Lung microvascular endothelial cell (primary cell): ENCODE results near the gene HOXC12. TPM values are rescaled to one million over a fixed set of nuclear protein-coding genes. Genes with fewer than 3 reads are reported as not detected.

ENCODE experiments used
- DNase-seq, 2 donors: peaks; one replicate each; pipeline versions ENCODE4 v3.0.0 to v3.0.0-alpha.2; 2010; ENCODE audit warnings: low read depth in 2 of 2
- total RNA-seq: library from RNA; depleted of rRNA; stranded (reverse); fragments of >200 nt; gene quantifications from 2 replicates; pipeline ENCODE4 v1.2.1, GENCODE V29; 2014

Gene HOXC12
- total RNA-seq, 1 donor from 2014 or later = not detected

GRCh38 chr12:53956251-53956887 is 1.7 kb downstream of the HOXC12 start:
- DNase-seq = no peak

GRCh38 chr12:53956914-53957536 is 2.3 kb downstream of the HOXC12 start:
- no peak for DNase-seq

- DNase-seq = no peak
Measured at GRCh38 chr12:53958128-53958527, 3.4 kb downstream of the HOXC12 start.

GRCh38 chr12:53959314-53959713 is 4.6 kb downstream of the HOXC12 start:
- DNase-seq = no peak

GRCh38 chr12:53960187-53961024 is 5.7 kb downstream of the HOXC12 start:
- DNase-seq = no peak

- no peak for DNase-seq
Measured at GRCh38 chr12:53961025-53961761, 6.5 kb downstream of the HOXC12 start.

GRCh38 chr12:53963005-53963404 is 8.3 kb downstream of the HOXC12 start:
- no peak for DNase-seq

- no peak for DNase-seq
Measured at GRCh38 chr12:53963434-53964314, 9.0 kb downstream of the HOXC12 start.

- DNase-seq = no peak
Measured at GRCh38 chr12:53964315-53964713, 9.6 kb downstream of the HOXC12 start.

GRCh38 chr12:53965281-53966084 is 10.8 kb downstream of the HOXC12 start:
- no peak for DNase-seq

GRCh38 chr12:53966085-53966384 is 11.3 kb downstream of the HOXC12 start:
- DNase-seq = no peak

GRCh38 chr12:53966385-53967133 is 11.9 kb downstream of the HOXC12 start:
- no peak for DNase-seq

GRCh38 chr12:53967421-53967925 is 12.8 kb downstream of the HOXC12 start:
- DNase-seq = no peak

- DNase-seq = no peak
Measured at GRCh38 chr12:53968214-53969127, 13.8 kb downstream of the HOXC12 start.

- DNase-seq = no peak
Measured at GRCh38 chr12:53969588-53970259, 15.0 kb downstream of the HOXC12 start.

- no peak for DNase-seq
Measured at GRCh38 chr12:53970451-53970850, 15.7 kb downstream of the HOXC12 start.

- DNase-seq = no peak
Measured at GRCh38 chr12:53971129-53971528, 16.4 kb downstream of the HOXC12 start.

GRCh38 chr12:53971686-53972085 is 17.0 kb downstream of the HOXC12 start:
- DNase-seq = no peak
